Upper lobe of left lung (tissue), 4 donors: Measurements from ENCODE around the gene PTPRG.

Experiments
- CTCF ChIP-seq, 6 experiments: fragments of 450-650 bp in 4 of 6; fragments of 200-600 bp in 2 of 6; sonication (generic) in 2 of 6; IDR thresholded peaks; one replicate each; pipeline ENCODE4 v1.5.1; 2016 to 2019; ENCODE audit warnings: antibody characterized with exemption in 6 of 6
- POLR2A ChIP-seq, 4 donors: fragments of 450-650 bp; IDR thresholded peaks; one replicate each; pipeline ENCODE4 v1.5.1; 2016 to 2017; ENCODE audit warnings: antibody characterized with exemption in 4 of 4, mild to moderate bottlenecking in 2 of 4

GRCh38 chr3:61600195-61600594, 38.8 kb downstream of the PTPRG start:
- TF ChIP-seq CTCF (IDR thresholded peaks at IDR 0.05) (no peak), POLR2A (IDR thresholded peaks at IDR 0.05) (no peak)
